Measurements from ENCODE around the gene KRTDAP.

KRTDAP gene

GRCh38 chr19:35498220-35498619, 8.0 kb upstream of the KRTDAP start:
- H3K4me3 ChIP-seq (ENCODE audit: control insufficient read depth, low read depth, low read length), result no peak overlapping the region
- DNase-seq (ENCODE audit: low read depth), result no peak
- no peak for TF ChIP-seq CTCF (IDR thresholded peaks at IDR 0.05; ENCODE audit: control insufficient read depth, insufficient read depth, low read depth, low read length, missing control alignments)

GRCh38 chr19:35497406-35497805, 7.1 kb upstream of the KRTDAP start:
- TF ChIP-seq CTCF (IDR thresholded peaks at IDR 0.05; ENCODE audit: control insufficient read depth, insufficient read depth, low read depth, low read length, missing control alignments), result no peak
- H3K4me3 ChIP-seq (ENCODE audit: control insufficient read depth, low read depth, low read length), result no peak overlapping the region
- DNase-seq (ENCODE audit: low read depth), result no peak

- no peak for DNase-seq (ENCODE audit: low read depth)
- H3K4me3 ChIP-seq (ENCODE audit: control insufficient read depth, low read depth, low read length), result no peak overlapping the region
- peak; percentile 98 for TF ChIP-seq CTCF (IDR thresholded peaks at IDR 0.05; ENCODE audit: control insufficient read depth, insufficient read depth, low read depth, low read length, missing control alignments)
Observed at GRCh38 chr19:35495107-35496064, 5.1 kb upstream of the KRTDAP start.

GRCh38 chr19:35493971-35494370, 3.7 kb upstream of the KRTDAP start:
- no peak overlapping the region for H3K4me3 ChIP-seq (ENCODE audit: control insufficient read depth, low read depth, low read length)
- TF ChIP-seq CTCF (IDR thresholded peaks at IDR 0.05; ENCODE audit: control insufficient read depth, insufficient read depth, low read depth, low read length, missing control alignments), result no peak
- DNase-seq (ENCODE audit: low read depth), result no peak

GRCh38 chr19:35491836-35492360, 1.6 kb upstream of the KRTDAP start:
- no peak for TF ChIP-seq CTCF (IDR thresholded peaks at IDR 0.05; ENCODE audit: control insufficient read depth, insufficient read depth, low read depth, low read length, missing control alignments)
- no peak for DNase-seq (ENCODE audit: low read depth)
- H3K4me3 ChIP-seq (ENCODE audit: control insufficient read depth, low read depth, low read length), result no peak overlapping the region

GRCh38 chr19:35488677-35489076, 1.6 kb downstream of the KRTDAP start:
- H3K4me3 ChIP-seq (ENCODE audit: control insufficient read depth, low read depth, low read length), result no peak overlapping the region
- no peak for TF ChIP-seq CTCF (IDR thresholded peaks at IDR 0.05; ENCODE audit: control insufficient read depth, insufficient read depth, low read depth, low read length, missing control alignments)
- no peak for DNase-seq (ENCODE audit: low read depth)

Measured in AG09309 (cell line).